Measurements from ENCODE around the gene LDAH. TPM values are rescaled to one million over a fixed set of nuclear protein-coding genes. Genes with fewer than 3 reads are reported as not detected.

The LDAH gene
- polyA plus RNA-seq, 3 donors: 24.7 to 41.7 (median 29.6) TPM

- no peak for DNase-seq (ENCODE audit: extremely low read depth in 1 of 11, low read depth in 9 of 11, low spot score in 4 of 11)
These were observed 187.8 kb downstream of the LDAH start for GRCh38 chr2:20635113-20635510.

- no peak for DNase-seq (ENCODE audit: extremely low read depth in 1 of 11, low read depth in 9 of 11, low spot score in 4 of 11)
These were observed 188.3 kb downstream of the LDAH start for GRCh38 chr2:20634507-20635112.

Other genes with a start within 250 kb of the LDAH start
- 10 to 100 TPM; 14.1 to 24.9 (median 21.0) TPM for gene HS1BP3, start 172.0 kb downstream of the LDAH start, polyA plus RNA-seq (ENCODE audit: insufficient read length in 3 of 3)
- gene GDF7, start 156.0 kb downstream of the LDAH start, polyA plus RNA-seq (ENCODE audit: insufficient read length in 3 of 3): 1 to 10 TPM; 2.6 to 4.8 (median 3.9) TPM
- 1 to 10 TPM; 1.5 to 4.7 (median 3.1) TPM for gene APOB, start 221.0 kb upstream of the LDAH start, polyA plus RNA-seq (ENCODE audit: insufficient read length in 3 of 3)